HepG2 (cell line): ENCODE measurements around the gene KIF26B. TPM values are rescaled to one million over a fixed set of nuclear protein-coding genes. Genes with fewer than 3 reads are reported as not detected.

Experiments used
- AGO2 ChIP-seq: fragments of 200-400 bp; formaldehyde crosslinking; optimal IDR thresholded peaks from 2 replicates; pipeline ENCODE3; 2017; ENCODE audit warnings: mild to moderate bottlenecking, low read depth, low read length, moderate library complexity
- CBX1 ChIP-seq: IDR thresholded peaks from one replicate; pipeline ENCODE4 v1.6.1; 2016; ENCODE audit warnings: antibody characterized with exemption, low read depth
- CBX5 ChIP-seq: sonication (generic); formaldehyde crosslinking; IDR thresholded peaks from 2 replicates; pipeline ENCODE4 v1.4.0; 2020; ENCODE audit warnings: missing genetic modification reagents, borderline replicate concordance
- DDIT3 ChIP-seq: sonication (generic); formaldehyde crosslinking; IDR thresholded peaks from 2 replicates; pipeline ENCODE4 v1.4.0; 2020; ENCODE audit warnings: mild to moderate bottlenecking, missing genetic modification reagents
- GMEB1 ChIP-seq: sonication (generic); formaldehyde crosslinking; IDR thresholded peaks from 2 replicates; pipeline ENCODE4 v1.5.1; 2020; ENCODE audit warnings: missing genetic modification reagents, mild to moderate bottlenecking, borderline replicate concordance
- MEIS2 ChIP-seq: sonication (generic); formaldehyde crosslinking; IDR thresholded peaks from 2 replicates; pipeline ENCODE4 v1.9.0; 2021; ENCODE audit warnings: mild to moderate bottlenecking, missing genetic modification reagents
- STAT6 ChIP-seq: sonication (generic); formaldehyde crosslinking; IDR thresholded peaks from 2 replicates; pipeline ENCODE4 v1.4.0; 2020; ENCODE audit warnings: missing genetic modification reagents, mild to moderate bottlenecking, borderline replicate concordance
- ZBTB40 ChIP-seq, 2 experiments: fragments of 450-650 bp in 1 of 2; sonication (generic) in 1 of 2; formaldehyde crosslinking in 1 of 2; IDR thresholded peaks; 2 replicates each; pipeline versions ENCODE4 v1.6.1 to v1.8.0; 2016 to 2022; ENCODE audit warnings: antibody characterized with exemption in 1 of 2, mild to moderate bottlenecking in 1 of 2, missing genetic modification reagents in 1 of 2
- ZFYVE20 ChIP-seq: sonication (generic); formaldehyde crosslinking; IDR thresholded peaks from 2 replicates; pipeline ENCODE4 v1.8.0; 2023; ENCODE audit warnings: low read depth, mild to moderate bottlenecking, moderate library complexity, missing genetic modification reagents, borderline replicate concordance
- ZNF75D ChIP-seq: sonication (generic); formaldehyde crosslinking; IDR thresholded peaks from 2 replicates; pipeline ENCODE4 v1.8.1; 2023; ENCODE audit warnings: missing genetic modification reagents, mild to moderate bottlenecking, borderline replicate concordance
- ZUFSP ChIP-seq: sonication (generic); formaldehyde crosslinking; IDR thresholded peaks from 2 replicates; pipeline ENCODE4 v1.9.0; 2021; ENCODE audit warnings: missing genetic modification reagents, mild to moderate bottlenecking, borderline replicate concordance
- polyA plus RNA-seq, 8 experiments: library from polyadenylated mRNA; depleted of rRNA in 3 of 8; stranded (reverse) in 7 of 8; unstranded in 1 of 8; fragments of >200 nt; fragmentation: Illumina TruSeq in 4 of 8; extraction: Trizol in 4 of 8; gene quantifications; 2 replicates each; pipeline versions ENCODE4 v1.2.1 to v1.2.3, GENCODE V29; 2011 to 2016; ENCODE audit warnings: low read depth in 4 of 8, missing spikeins in 1 of 8, mixed read lengths in 1 of 8; ENCODE audit not compliant: insufficient read depth in 1 of 8
- total RNA-seq, 5 experiments: library from RNA; depleted of rRNA; stranded (reverse); fragments of >200 nt; fragmentation: Illumina TruSeq; extraction: Trizol; gene quantifications; 2 replicates each; pipeline ENCODE4 v1.2.3, GENCODE V29; 2016; ENCODE audit warnings: low read depth in 1 of 5

KIF26B gene
- total and polyA plus RNA-seq, 2 of the 13 experiments (the other 11 are each of a cell fraction or from before 2014, with no cell fraction given) = 0.08 to 0.09 TPM

- TF ChIP-seq GMEB1 (CRISPR knock-in tag) = no peak
- no peak for TF ChIP-seq ZBTB40 (IDR thresholded peaks at IDR 0.05)
- TF ChIP-seq ZBTB40 (CRISPR knock-in tag; IDR thresholded peaks at IDR 0.05) = no peak
- TF ChIP-seq ZNF75D (CRISPR knock-in tag) = no peak
- TF ChIP-seq STAT6 (CRISPR knock-in tag) = no peak
- no peak for TF ChIP-seq ZUFSP (CRISPR knock-in tag)
- TF ChIP-seq CBX5 = no peak
- no peak for TF ChIP-seq DDIT3 (CRISPR knock-in tag)
- no peak for TF ChIP-seq CBX1
- no peak for TF ChIP-seq AGO2
- no peak for TF ChIP-seq MEIS2 (CRISPR knock-in tag)
- no peak for TF ChIP-seq ZFYVE20
Measured at GRCh38 chr1:245153552-245154428, 995 bp upstream of the KIF26B start (continued).
